ENCODE data around the gene RASA3. TPM values are rescaled to one million over a fixed set of nuclear protein-coding genes. Genes with fewer than 3 reads are reported as not detected.
A peak's percentile ranks its signal among the peaks of the same experiment; 100 is the strongest.

RASA3 gene
- total RNA-seq, 4 donors from 2014 or later, result 4.4 to 15.6 (median 8.5) TPM

DNA sequence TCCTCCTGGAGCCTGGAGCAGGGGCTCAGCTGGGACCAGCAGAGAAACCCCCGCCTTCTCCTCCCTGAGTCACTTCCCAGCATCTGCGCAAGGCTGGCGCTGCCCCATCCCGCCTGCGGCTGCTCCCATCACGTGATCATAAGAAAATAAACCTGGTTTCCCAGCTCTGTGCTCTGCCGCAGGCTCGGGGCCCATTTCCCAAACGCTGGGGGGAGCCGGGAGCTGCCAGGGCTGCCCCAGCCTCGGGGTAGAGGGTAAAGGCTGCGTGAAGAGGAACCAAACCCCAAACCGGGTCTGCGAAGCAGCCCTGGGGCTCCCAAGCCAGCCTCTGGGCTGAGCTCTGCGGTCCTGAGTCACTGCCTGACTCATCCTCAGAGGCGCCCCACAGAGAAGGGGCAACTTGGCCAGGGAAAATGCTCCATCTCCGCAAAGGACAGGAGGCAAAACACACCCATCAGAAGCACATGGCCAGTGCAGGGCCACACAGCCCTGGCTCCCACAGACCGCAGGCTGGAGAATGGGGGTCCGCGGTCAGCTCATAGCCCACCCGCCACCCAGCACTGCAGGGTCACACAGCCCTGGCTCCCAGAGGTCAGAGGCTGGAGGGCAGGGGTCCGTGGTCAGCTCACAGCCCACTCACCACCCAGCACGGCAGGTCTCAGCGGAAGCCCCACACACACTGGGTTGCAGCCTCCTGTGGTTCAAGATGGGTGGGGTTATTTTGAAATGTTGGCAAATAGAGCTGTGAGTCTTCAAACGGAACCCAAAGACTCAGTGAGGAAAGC is 67.1 kb downstream of the RASA3 start:
- H3K4me1 ChIP-seq, result peaks cover 49 to 68% (median 52%) of the 10 kb centered on the region in 4 donors
- peak overlapping the region; percentile 92 to 99 (median 95) for H3K27ac ChIP-seq
- TF ChIP-seq EP300 (IDR thresholded peaks at IDR 0.05; ENCODE audit: low read depth), result peak; percentile 90
- TF ChIP-seq, protein P1, sequence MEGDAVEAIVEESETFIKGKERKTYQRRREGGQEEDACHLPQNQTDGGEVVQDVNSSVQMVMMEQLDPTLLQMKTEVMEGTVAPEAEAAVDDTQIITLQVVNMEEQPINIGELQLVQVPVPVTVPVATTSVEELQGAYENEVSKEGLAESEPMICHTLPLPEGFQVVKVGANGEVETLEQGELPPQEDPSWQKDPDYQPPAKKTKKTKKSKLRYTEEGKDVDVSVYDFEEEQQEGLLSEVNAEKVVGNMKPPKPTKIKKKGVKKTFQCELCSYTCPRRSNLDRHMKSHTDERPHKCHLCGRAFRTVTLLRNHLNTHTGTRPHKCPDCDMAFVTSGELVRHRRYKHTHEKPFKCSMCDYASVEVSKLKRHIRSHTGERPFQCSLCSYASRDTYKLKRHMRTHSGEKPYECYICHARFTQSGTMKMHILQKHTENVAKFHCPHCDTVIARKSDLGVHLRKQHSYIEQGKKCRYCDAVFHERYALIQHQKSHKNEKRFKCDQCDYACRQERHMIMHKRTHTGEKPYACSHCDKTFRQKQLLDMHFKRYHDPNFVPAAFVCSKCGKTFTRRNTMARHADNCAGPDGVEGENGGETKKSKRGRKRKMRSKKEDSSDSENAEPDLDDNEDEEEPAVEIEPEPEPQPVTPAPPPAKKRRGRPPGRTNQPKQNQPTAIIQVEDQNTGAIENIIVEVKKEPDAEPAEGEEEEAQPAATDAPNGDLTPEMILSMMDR (IDR thresholded peaks at IDR 0.05), result no peak
- peak; percentile 21 for TF ChIP-seq POLR2A (IDR thresholded peaks at IDR 0.05)
- peak; percentile 59 to 70 (median 62) for TF ChIP-seq POLR2AphosphoS5 (IDR thresholded peaks at IDR 0.05)
- in situ Hi-C loops (cut with MboI; ENCODE audit: low pct_ligation_motif_present in 1 of 4, low pct_unique_long_range_greater_than_20kb in 1 of 4, low sequenced_read_pairs in 3 of 4), result no loop called here
- intact Hi-C loops (cut with DNase I; ENCODE audit: low total_unique reads), result loop anchor here (5.0 kb wide), 1 partner anchor 62 kb away; no protein-coding TSS in a partner anchor
- H3K9me3 ChIP-seq, result no peaks in the 10 kb centered on the region
- H3K4me3 ChIP-seq, result peak overlapping the region in 3 of 4 donors; percentile 9 to 47 (median 34)
- H3K36me3 ChIP-seq, result no peaks in the 10 kb centered on the region
- no peaks in the 10 kb centered on the region for H3K27me3 ChIP-seq
- 0 to 13% methylated on average over 5 to 23 of the region's 25 CpGs for WGBS, 2 donors (ENCODE audit: low coverage in 1 of 2)
- DNase-seq, result peak; percentile 80

DNA sequence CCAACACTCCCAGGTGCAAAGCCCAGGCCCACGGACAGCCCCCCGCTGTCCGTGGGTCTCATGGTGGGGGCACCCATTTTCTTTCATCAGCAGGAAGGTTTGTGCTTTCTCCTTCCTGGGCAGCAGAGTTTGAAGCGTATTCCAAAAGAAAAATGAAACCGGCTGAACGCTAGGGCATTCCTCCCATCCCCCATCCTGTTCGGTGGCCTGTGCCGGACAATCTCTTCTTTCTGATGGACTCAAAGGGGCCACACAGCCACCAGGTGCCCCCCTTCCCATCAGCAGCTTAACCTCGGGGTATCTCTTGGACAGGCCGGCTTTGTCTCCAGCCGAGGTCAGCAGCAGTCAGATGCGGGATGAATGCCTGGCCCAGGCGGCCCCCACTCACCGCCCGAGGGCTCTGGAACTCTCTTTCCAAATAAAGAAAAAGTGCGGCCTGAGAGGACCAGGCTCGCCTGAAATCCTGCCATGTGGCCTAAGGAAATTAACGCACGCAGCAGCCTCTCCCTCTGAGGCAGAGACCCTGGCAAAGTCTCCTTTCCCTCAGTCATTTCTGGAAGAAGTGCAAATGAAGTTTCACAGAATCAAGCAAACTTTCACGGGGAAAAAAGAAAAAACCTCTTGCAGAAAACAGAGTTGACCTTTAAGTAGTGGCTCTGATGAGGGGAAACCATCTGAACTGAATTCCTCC is 67.8 kb downstream of the RASA3 start:
- TF ChIP-seq POLR2AphosphoS5 (IDR thresholded peaks at IDR 0.05), result peak in 1 of 3 donors; percentile 2
- TF ChIP-seq POLR2A (IDR thresholded peaks at IDR 0.05), result no peak
- WGBS, 2 donors (ENCODE audit: low coverage in 1 of 2), result 25 to 74% methylated on average over 7 to 20 of the region's 20 CpGs
- no peaks in the 10 kb centered on the region for H3K27me3 ChIP-seq
- no peaks in the 10 kb centered on the region for H3K9me3 ChIP-seq
- peak overlapping the region; percentile 92 to 99 (median 95) for H3K27ac ChIP-seq
- peak overlapping the region; percentile 9 to 47 (median 22) for H3K4me3 ChIP-seq
- peak; percentile 40 for DNase-seq
- intact Hi-C loops (cut with DNase I; ENCODE audit: low total_unique reads) (loop anchor here (5.0 kb wide), 1 partner anchor 63 kb away; no protein-coding TSS in a partner anchor), in situ Hi-C loops (cut with MboI; ENCODE audit: low pct_ligation_motif_present in 1 of 4, low pct_unique_long_range_greater_than_20kb in 1 of 4, low sequenced_read_pairs in 3 of 4) (no loop called here)
- no peaks in the 10 kb centered on the region for H3K36me3 ChIP-seq
- peaks cover 49 to 72% (median 52%) of the 10 kb centered on the region in 4 donors for H3K4me1 ChIP-seq

DNA sequence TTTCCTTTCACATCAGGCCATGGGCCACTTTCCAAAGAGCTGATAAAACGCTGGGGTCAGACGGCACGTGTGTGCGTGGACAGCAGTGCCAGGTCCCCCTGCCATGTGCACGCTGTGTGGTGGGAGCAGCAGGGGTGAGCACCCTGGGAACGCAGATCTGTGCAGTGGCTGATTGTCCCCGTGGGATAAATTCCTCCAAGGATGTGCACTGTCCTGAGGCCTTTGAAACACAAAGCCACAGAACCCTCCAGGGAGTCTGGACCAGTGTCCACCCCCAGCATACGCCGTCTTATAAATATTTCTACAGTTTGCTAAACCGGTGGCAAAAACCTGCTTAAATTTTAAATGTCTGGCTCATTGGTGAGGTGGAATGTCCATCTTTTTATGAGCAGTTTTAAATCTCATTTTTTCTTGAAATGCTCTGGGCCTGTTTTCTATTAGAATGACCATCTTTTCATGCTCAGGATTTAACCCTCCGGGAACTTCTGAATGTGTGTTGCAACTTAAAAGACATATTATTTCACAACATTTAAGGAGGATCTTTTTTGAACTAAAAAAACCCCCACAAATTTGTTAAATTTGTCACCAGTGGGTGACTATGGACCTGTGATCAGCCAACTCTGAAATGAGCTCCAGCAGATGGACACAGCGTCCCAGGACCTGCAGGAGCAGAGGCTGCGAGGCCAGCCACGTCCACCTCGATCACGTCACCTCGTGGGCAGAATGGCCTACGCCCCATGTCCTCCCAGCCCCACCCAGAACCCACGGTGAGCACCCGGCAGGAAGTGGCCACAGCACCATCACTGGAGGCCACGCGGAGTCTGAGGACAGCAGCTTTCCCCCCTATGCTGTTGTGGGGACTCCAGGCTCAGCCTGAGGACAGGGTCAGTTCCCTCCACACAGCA is 68.6 kb downstream of the RASA3 start:
- H3K4me1 ChIP-seq, result peaks cover 45 to 68% (median 48%) of the 10 kb centered on the region in 4 donors
- in situ Hi-C loops (cut with MboI; ENCODE audit: low pct_ligation_motif_present in 1 of 4, low pct_unique_long_range_greater_than_20kb in 1 of 4, low sequenced_read_pairs in 3 of 4), result no loop called here

DNA sequence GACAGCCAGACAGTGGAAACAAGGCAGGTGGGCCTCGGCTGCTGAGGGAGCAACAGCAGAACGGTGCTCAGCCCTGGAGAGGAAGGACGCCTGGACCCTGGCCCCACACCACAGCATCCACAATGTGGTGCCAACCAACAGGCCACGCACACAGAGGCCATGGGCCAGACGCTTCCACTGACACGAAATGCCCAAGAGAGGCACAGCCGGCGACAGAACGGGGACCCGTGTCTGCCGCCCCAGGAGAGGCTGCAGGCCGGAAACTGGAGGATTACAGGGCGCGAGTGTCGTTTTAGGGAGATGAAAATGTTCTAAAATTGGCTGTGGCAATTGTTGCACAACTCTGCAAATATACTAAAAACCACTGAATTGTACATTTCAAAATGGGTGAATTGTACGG is 69.7 kb downstream of the RASA3 start:
- Histone ChIP-seq H3K4me3 (no peak overlapping the region), H3K36me3 (no peaks in the 10 kb centered on the region), H3K27me3 (no peaks in the 10 kb centered on the region), H3K9me3 (no peaks in the 10 kb centered on the region), H3K4me1 (peaks cover 38 to 68% (median 44%) of the 10 kb centered on the region in 4 donors), H3K27ac (peak overlapping the region; percentile 92 to 99 (median 95))
- WGBS, 2 donors (ENCODE audit: low coverage in 1 of 2), result 81 to 88% methylated on average over 1 to 15 of the region's 16 CpGs
- in situ Hi-C loops (cut with MboI; ENCODE audit: low pct_ligation_motif_present in 1 of 4, low pct_unique_long_range_greater_than_20kb in 1 of 4, low sequenced_read_pairs in 3 of 4), result no loop called here
- intact Hi-C loops (cut with DNase I; ENCODE audit: low total_unique reads), result no loop called here
- no peak for DNase-seq
- TF ChIP-seq, protein P1 (IDR thresholded peaks at IDR 0.05), result no peak
- TF ChIP-seq POLR2AphosphoS5 (IDR thresholded peaks at IDR 0.05) (no peak), EP300 (IDR thresholded peaks at IDR 0.05; ENCODE audit: low read depth) (no peak), POLR2A (IDR thresholded peaks at IDR 0.05) (no peak)

More for the DNA sequence above, 68.6 kb downstream of the RASA3 start:
- WGBS, 2 donors (ENCODE audit: low coverage in 1 of 2), result 54 to 67% methylated on average over 4 to 18 of the region's 22 CpGs
- Histone ChIP-seq H3K27me3 (no peaks in the 10 kb centered on the region), H3K36me3 (no peaks in the 10 kb centered on the region), H3K4me3 (peak overlapping the region; percentile 9 to 47 (median 22)), H3K9me3 (no peaks in the 10 kb centered on the region), H3K27ac (peak overlapping the region; percentile 92 to 99 (median 95))
- DNase-seq, result peak; percentile 66
- intact Hi-C loops (cut with DNase I; ENCODE audit: low total_unique reads), result no loop called here
- TF ChIP-seq, protein P1 (IDR thresholded peaks at IDR 0.05), result no peak
- TF ChIP-seq POLR2AphosphoS5 (IDR thresholded peaks at IDR 0.05), result peak in 2 of 3 donors; percentile 24 to 45
- no peak for TF ChIP-seq POLR2A (IDR thresholded peaks at IDR 0.05)

Data from transverse colon (tissue), 4 donors.